IMR-90 (cell line): ENCODE measurements around the gene TRIP4. TPM values are rescaled to one million over a fixed set of nuclear protein-coding genes. Genes with fewer than 3 reads are reported as not detected.
A peak's percentile ranks its signal among the peaks of the same experiment; 100 is the strongest.

ENCODE experiments used
- ATAC-seq: fragments of 200-7000 bp; cut with Tn5 transposase; 2 replicates; pipeline ENCODE4 v1.9.1; 2020; ENCODE audit warnings: low read depth, mild to moderate bottlenecking, moderate library complexity
- BruUV-seq: library from RNA; stranded (reverse); fragments of 400-500 nt; replicated peaks from 2 replicates; lab custom pipeline; 2021; lab: Mats Ljungman, UMichigan
- CTCF ChIA-PET: fragments of 300-600 bp; formaldehyde crosslinking; extraction: SDS; loops from one replicate; lab custom pipeline; 2021; ENCODE audit warnings: antibody characterized with exemption; lab: Yijun Ruan, JAX
- POLR2A ChIA-PET: fragments of 300-600 bp; sonication (Branson Sonifier 250); formaldehyde crosslinking; loops from one replicate; lab custom pipeline; 2022; ENCODE audit warnings: antibody characterized with exemption; ENCODE audit not compliant: unreplicated experiment; lab: Charles Lee
- DNase-seq: peaks from one replicate; pipeline ENCODE4 v3.0.0; 2013
- H2AFZ ChIP-seq: replicated peaks from 2 replicates; pipeline ENCODE3; 2013; ENCODE audit warnings: low read length, mild to moderate bottlenecking; ENCODE audit not compliant: poor library complexity
- H2AK5ac ChIP-seq: 2 replicates; pipeline ENCODE4 v1.6.1; 2013; ENCODE audit warnings: low read depth, low read length, inconsistent platforms
- H2AK9ac ChIP-seq: replicated peaks from 2 replicates; pipeline ENCODE3; 2013; ENCODE audit warnings: mild to moderate bottlenecking, low read depth, low read length, moderate library complexity; ENCODE audit not compliant: poor library complexity
- H2BK120ac ChIP-seq: 2 replicates; pipeline ENCODE4 v1.6.1; 2013; ENCODE audit warnings: low read depth, low read length, inconsistent platforms
- H2BK15ac ChIP-seq: 3 replicates; pipeline ENCODE4 v1.6.1; 2013; ENCODE audit warnings: low read depth, low read length, inconsistent platforms
- H2BK20ac ChIP-seq: 2 replicates; pipeline ENCODE4 v1.6.1; 2013; ENCODE audit warnings: low read depth, mild to moderate bottlenecking, inconsistent platforms, low read length, moderate library complexity
- H2BK5ac ChIP-seq: 2 replicates; pipeline ENCODE4 v1.6.1; 2013; ENCODE audit warnings: mild to moderate bottlenecking, low read depth, low read length, inconsistent platforms; ENCODE audit not compliant: poor library complexity, severe bottlenecking
- H3K14ac ChIP-seq: replicated peaks from 2 replicates; pipeline ENCODE4 v1.6.1; 2013; ENCODE audit warnings: low read depth, low read length, inconsistent platforms
- H3K18ac ChIP-seq: 2 replicates; pipeline ENCODE4 v1.6.1; 2013; ENCODE audit warnings: low read depth, low read length, control low read depth
- H3K23ac ChIP-seq: 2 replicates; pipeline ENCODE4 v1.6.1; 2013; ENCODE audit warnings: low read depth, low read length, inconsistent platforms
- H3K27ac ChIP-seq: 2 replicates; pipeline ENCODE4 v1.5.1; 2013; ENCODE audit warnings: mild to moderate bottlenecking, control low read depth, low read length; ENCODE audit not compliant: insufficient read depth
- H3K27me3 ChIP-seq: 2 replicates; pipeline ENCODE4 v1.6.1; 2013; ENCODE audit warnings: low read length; ENCODE audit not compliant: control insufficient read depth, insufficient read depth
- H3K36me3 ChIP-seq: 2 replicates; pipeline ENCODE4 v1.6.1; 2013; ENCODE audit warnings: low read length, mixed read lengths; ENCODE audit not compliant: control insufficient read depth, insufficient read depth
- H3K4ac ChIP-seq: 2 replicates; pipeline ENCODE4 v1.6.1; 2013; ENCODE audit warnings: low read depth, low read length, inconsistent platforms
- H3K4me1 ChIP-seq: 2 replicates; pipeline ENCODE4 v1.6.1; 2013; ENCODE audit warnings: low read length, mixed read lengths; ENCODE audit not compliant: control insufficient read depth, insufficient read depth
- H3K4me2 ChIP-seq: 2 replicates; pipeline ENCODE4 v1.6.1; 2013; ENCODE audit warnings: low read depth, mild to moderate bottlenecking, control low read depth, low read length, moderate library complexity
- H3K4me3 ChIP-seq: 2 replicates; pipeline ENCODE4 v1.5.1; 2013; ENCODE audit warnings: low read depth, mild to moderate bottlenecking, control low read depth, low read length, moderate library complexity; ENCODE audit not compliant: insufficient read depth
- H3K56ac ChIP-seq: 2 replicates; pipeline ENCODE4 v1.6.1; 2013; ENCODE audit warnings: low read length, inconsistent platforms; ENCODE audit not compliant: insufficient read depth; ENCODE audit errors: extremely low read depth
- H3K79me1 ChIP-seq, 2 experiments: 2 replicates each; pipeline ENCODE4 v1.6.1; 2013; ENCODE audit warnings: low read length in 2 of 2, inconsistent platforms in 1 of 2, low read depth in 1 of 2
- H3K9ac ChIP-seq: 2 replicates; pipeline ENCODE4 v1.6.1; 2013; ENCODE audit warnings: low read depth, low read length, control low read depth
- H3K9me1 ChIP-seq: 2 replicates; pipeline ENCODE4 v1.6.1; 2013; ENCODE audit warnings: low read length, inconsistent platforms; ENCODE audit not compliant: insufficient read depth
- H3K9me3 ChIP-seq: 2 replicates; pipeline ENCODE4 v1.6.1; 2013; ENCODE audit warnings: low read length; ENCODE audit not compliant: control insufficient read depth, insufficient read depth
- H4K20me1 ChIP-seq: 2 replicates; pipeline ENCODE4 v1.6.1; 2013; ENCODE audit warnings: low read length, inconsistent platforms; ENCODE audit not compliant: insufficient read depth
- H4K5ac ChIP-seq: 2 replicates; pipeline ENCODE4 v1.6.1; 2013; ENCODE audit warnings: mild to moderate bottlenecking, low read depth, low read length, control low read depth
- H4K8ac ChIP-seq, 2 experiments: 2 replicates each; pipeline ENCODE4 v1.6.1; 2013; ENCODE audit warnings: low read depth in 2 of 2, low read length in 2 of 2, control low read depth in 1 of 2, inconsistent platforms in 1 of 2
- H4K91ac ChIP-seq: 2 replicates; pipeline ENCODE4 v1.6.1; 2013; ENCODE audit warnings: low read depth, low read length, inconsistent platforms; ENCODE audit not compliant: insufficient read depth
- BHLHE40 ChIP-seq: fragments of 150-350 bp; IDR thresholded peaks from 2 replicates; pipeline ENCODE4 v1.6.1; 2016; ENCODE audit warnings: mild to moderate bottlenecking, low read depth, low read length
- CEBPB ChIP-seq: IDR thresholded peaks from 2 replicates; pipeline ENCODE4 v1.6.1; 2012; ENCODE audit warnings: low read depth, low read length, improper control_type of control experiment
- CHD1 ChIP-seq: IDR thresholded peaks from 2 replicates; pipeline ENCODE4 v1.6.1; 2012; ENCODE audit warnings: low read depth, low read length, improper control_type of control experiment
- FOS ChIP-seq: fragments of 150-350 bp; IDR thresholded peaks from 2 replicates; pipeline ENCODE4 v1.6.1; 2016; ENCODE audit warnings: low read depth, low read length
- MAFK ChIP-seq: IDR thresholded peaks from 2 replicates; pipeline ENCODE4 v1.6.1; 2012; ENCODE audit warnings: low read depth, low read length, improper control_type of control experiment
- MAZ ChIP-seq: IDR thresholded peaks from 2 replicates; pipeline ENCODE4 v1.6.1; 2012; ENCODE audit warnings: low read depth, mild to moderate bottlenecking, low read length, improper control_type of control experiment, moderate library complexity, borderline replicate concordance
- MXI1 ChIP-seq: IDR thresholded peaks from 2 replicates; pipeline ENCODE4 v1.6.1; 2012; ENCODE audit warnings: low read depth, mild to moderate bottlenecking, low read length, moderate library complexity, borderline replicate concordance
- POLR2A ChIP-seq: IDR thresholded peaks from 2 replicates; pipeline ENCODE4 v1.6.1; 2012; ENCODE audit warnings: mild to moderate bottlenecking, low read depth, low read length
- RCOR1 ChIP-seq: IDR thresholded peaks from 2 replicates; pipeline ENCODE4 v1.6.1; 2012; ENCODE audit warnings: mild to moderate bottlenecking, low read length, improper control_type of control experiment; ENCODE audit not compliant: insufficient replicate concordance
- WGBS, 2 experiments: methylation state at CpG; one replicate each; pipeline versions ENCODE4 v1.1.5 to v1.1.7; 2013; ENCODE audit warnings: missing lambda C conversion rate in 2 of 2; ENCODE audit not compliant: insufficient read length in 1 of 2; ENCODE audit errors: extremely low coverage in 2 of 2; 5-methylcytosine and 5-hydroxymethylcytosine counted together
- dilution Hi-C: fragments of 300-500 bp; cut with HindIII; formaldehyde crosslinking; loops from one replicate; pipeline ENCODE4 v1.14.3; 2018; ENCODE audit warnings: low sequenced_read_pairs; ENCODE audit not compliant: unreplicated experiment
- in situ Hi-C: fragments of 300-500 bp; cut with MboI; formaldehyde crosslinking; loops from 3 replicates; pipeline ENCODE4 v1.14.3; 2019; ENCODE audit warnings: low sequenced_read_pairs, inconsistent platforms, mixed read lengths
- intact Hi-C: fragments of 100-400 bp; cut with micrococcal nuclease; formaldehyde crosslinking; loops from 2 replicates; pipeline ENCODE4 v1.10.0; 2022
- polyA plus RNA-seq, 3 experiments: library from polyadenylated mRNA; depleted of rRNA; stranded (reverse); fragments of >200 nt; gene quantifications; 2 replicates each; pipeline ENCODE4 v1.2.3, GENCODE V29; 2012; ENCODE audit warnings: low replicate concordance in 1 of 3
- total RNA-seq: library from RNA; depleted of rRNA; stranded (reverse); fragments of >200 nt; gene quantifications from 2 replicates; pipeline ENCODE4 v1.2.3, GENCODE V29; 2012
- TF ChIP-seq, protein P1 (sequence below): fragments of 150-350 bp; IDR thresholded peaks from 2 replicates; pipeline ENCODE4 v1.6.1; 2016; ENCODE audit warnings: low read depth, mild to moderate bottlenecking, low read length, moderate library complexity, borderline replicate concordance

The TRIP4 gene
- total and polyA plus RNA-seq, 2 of the 4 experiments (the other 2 are of a cell fraction), result 13.1 to 19.4 TPM

DNA sequence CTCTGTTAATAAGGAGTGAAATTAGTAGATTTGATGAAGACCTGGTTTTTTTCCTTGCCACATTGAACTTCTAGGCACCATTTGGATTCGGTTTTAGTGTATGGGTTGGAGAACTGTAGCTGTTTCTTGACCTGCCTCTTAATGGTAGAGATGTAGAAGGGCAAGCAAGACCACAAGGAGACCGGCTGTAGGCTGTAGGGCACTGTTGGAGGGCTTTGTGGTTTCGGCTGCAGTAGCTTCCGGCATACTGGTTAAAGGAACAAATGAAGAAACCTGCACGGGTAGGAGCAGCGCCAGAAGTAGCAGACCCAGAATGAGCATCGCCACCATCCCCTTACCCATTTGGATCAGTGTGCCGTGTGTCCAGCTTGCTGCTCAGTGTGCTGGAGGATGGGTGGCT, 14.3 kb upstream of the TRIP4 start:
- H3K79me1 ChIP-seq, result peaks cover 0 to 32% of the 10 kb centered on the region in 2 experiments; a peak in 2 of 4 replicates
- intact Hi-C loops, result no loop called here
- H3K4ac ChIP-seq, result no peak overlapping the region
- H3K23ac ChIP-seq, result no peak overlapping the region
- H2BK15ac ChIP-seq, result no peak overlapping the region
- H3K4me1 ChIP-seq, result no peaks in the 10 kb centered on the region
- H2BK5ac ChIP-seq, result no peak overlapping the region
- no peak overlapping the region for H3K14ac ChIP-seq
- H2AK5ac ChIP-seq, result no peak overlapping the region
- no peak overlapping the region for H4K91ac ChIP-seq
- 0 out of 2 replicates have a peak, but pooled peaks cover 10% of the 10 kb centered on the region for H3K9me1 ChIP-seq
- H3K18ac ChIP-seq, result no peak overlapping the region
- 100% methylated on average over 3 of the region's 8 CpGs; no CpG with 5 or more reads in 1 of the 2 experiments for WGBS, 2 experiments
- H3K4me2 ChIP-seq, result no peak overlapping the region
- dilution Hi-C loops, result no loop called here
- H3K9me3 ChIP-seq, result no peaks in the 10 kb centered on the region
- H2BK120ac ChIP-seq, result no peak overlapping the region
- peak overlapping the region; percentile 23 for H2AFZ ChIP-seq
- TF ChIP-seq MAFK (no peak), CHD1 (no peak), POLR2A (no peak), FOS (no peak), BHLHE40 (no peak), MXI1 (no peak), MAZ (no peak), RCOR1 (no peak), CEBPB (no peak)
- TF ChIP-seq, protein P1, sequence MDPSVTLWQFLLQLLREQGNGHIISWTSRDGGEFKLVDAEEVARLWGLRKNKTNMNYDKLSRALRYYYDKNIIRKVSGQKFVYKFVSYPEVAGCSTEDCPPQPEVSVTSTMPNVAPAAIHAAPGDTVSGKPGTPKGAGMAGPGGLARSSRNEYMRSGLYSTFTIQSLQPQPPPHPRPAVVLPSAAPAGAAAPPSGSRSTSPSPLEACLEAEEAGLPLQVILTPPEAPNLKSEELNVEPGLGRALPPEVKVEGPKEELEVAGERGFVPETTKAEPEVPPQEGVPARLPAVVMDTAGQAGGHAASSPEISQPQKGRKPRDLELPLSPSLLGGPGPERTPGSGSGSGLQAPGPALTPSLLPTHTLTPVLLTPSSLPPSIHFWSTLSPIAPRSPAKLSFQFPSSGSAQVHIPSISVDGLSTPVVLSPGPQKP, result no peak
- no peak overlapping the region for H3K9ac ChIP-seq
- in situ Hi-C loops, result no loop called here
- no peak overlapping the region for H3K56ac ChIP-seq
- no TSS peak for BruUV-seq
- H4K5ac ChIP-seq, result no peak overlapping the region
- H3K27ac ChIP-seq, result no peak overlapping the region
- no peaks in the 10 kb centered on the region for H3K27me3 ChIP-seq
- POLR2A ChIA-PET, result no interaction called here
- no peaks in the 10 kb centered on the region; the same call in 1 of the 2 replicates for H3K36me3 ChIP-seq
- no peak for DNase-seq
- no peaks in the 10 kb centered on the region; the same call in 1 of the 2 replicates for H4K20me1 ChIP-seq
- no peak overlapping the region for H2BK20ac ChIP-seq
- H2AK9ac ChIP-seq, result no peak overlapping the region
- CTCF ChIA-PET, result no interaction called here
- ATAC-seq, result no peak
- H3K4me3 ChIP-seq, result no peak overlapping the region
- no peak overlapping the region for H4K8ac ChIP-seq
